DOHH2 (cell line): Measurements from ENCODE around the gene MAP4K3.

Experiments used
- H3F3A ChIP-seq: fragments of 200-600 bp; sonication (generic), shearing (Covaris generic); 2 replicates; pipeline ENCODE4 v1.6.0; 2016; ENCODE audit warnings: antibody characterized with exemption, mild to moderate bottlenecking; ENCODE audit not compliant: control insufficient read depth, insufficient read depth
- H3K27ac ChIP-seq: fragments of 200-600 bp; sonication (generic); 2 replicates; pipeline ENCODE4 v1.5.1; 2014; ENCODE audit warnings: low read depth, mild to moderate bottlenecking, low read length, moderate library complexity
- H3K27me3 ChIP-seq: fragments of 200-600 bp; sonication (generic); 2 replicates; pipeline ENCODE4 v1.6.1; 2014; ENCODE audit warnings: mild to moderate bottlenecking, low read length, mixed read lengths; ENCODE audit not compliant: control insufficient read depth
- H3K36me3 ChIP-seq: fragments of 200-600 bp; sonication (generic); 2 replicates; pipeline ENCODE4 v1.6.1; 2014; ENCODE audit warnings: mild to moderate bottlenecking, low read length, moderate library complexity, mixed read lengths; ENCODE audit not compliant: control insufficient read depth
- H3K4me1 ChIP-seq: fragments of 200-600 bp; sonication (generic); 2 replicates; pipeline ENCODE4 v1.6.1; 2014; ENCODE audit warnings: mild to moderate bottlenecking, low read length, mixed read lengths; ENCODE audit not compliant: control insufficient read depth
- H3K4me2 ChIP-seq: fragments of 200-600 bp; sonication (generic); 2 replicates; pipeline ENCODE4 v1.6.0; 2014; ENCODE audit warnings: mild to moderate bottlenecking, low read length, moderate library complexity
- H3K4me3 ChIP-seq: fragments of 200-600 bp; sonication (generic); 2 replicates; pipeline ENCODE4 v1.5.1; 2014; ENCODE audit warnings: mild to moderate bottlenecking, low read length, mixed read lengths
- H3K79me2 ChIP-seq: fragments of 200-600 bp; sonication (generic); 2 replicates; pipeline ENCODE4 v1.6.1; 2014; ENCODE audit warnings: mild to moderate bottlenecking, low read length, mixed read lengths; ENCODE audit not compliant: control insufficient read depth
- H3K9me2 ChIP-seq: fragments of 200-600 bp; sonication (generic); replicated peaks from 2 replicates; pipeline ENCODE4 v1.6.1; 2014; ENCODE audit warnings: mild to moderate bottlenecking, low read length, mixed read lengths; ENCODE audit not compliant: control insufficient read depth
- H3K9me3 ChIP-seq: fragments of 200-600 bp; sonication (generic); 2 replicates; pipeline ENCODE4 v1.6.1; 2014; ENCODE audit warnings: antibody characterized with exemption, low read length, mixed read lengths; ENCODE audit not compliant: control insufficient read depth, insufficient read depth
- H4K20me1 ChIP-seq: fragments of 200-600 bp; sonication (generic); 2 replicates; pipeline ENCODE4 v1.6.0; 2014; ENCODE audit warnings: low read depth, mild to moderate bottlenecking, antibody characterized with exemption, low read length, moderate library complexity; ENCODE audit not compliant: control insufficient read depth, insufficient read depth
- EZH2phosphoT487 ChIP-seq: fragments of 200-600 bp; sonication (generic); IDR thresholded peaks from 2 replicates; pipeline ENCODE4 v1.6.1; 2017; ENCODE audit warnings: borderline replicate concordance, mild to moderate bottlenecking, antibody characterized with exemption, low read length, moderate library complexity, mixed read lengths
- TF ChIP-seq, protein P1 (sequence below): fragments of 200-600 bp; sonication (generic); IDR thresholded peaks from one replicate; pipeline ENCODE4 v1.5.1; 2014; ENCODE audit warnings: antibody characterized with exemption, mild to moderate bottlenecking, low read depth, low read length; ENCODE audit not compliant: poor library complexity, severe bottlenecking

The MAP4K3 gene

DNA sequence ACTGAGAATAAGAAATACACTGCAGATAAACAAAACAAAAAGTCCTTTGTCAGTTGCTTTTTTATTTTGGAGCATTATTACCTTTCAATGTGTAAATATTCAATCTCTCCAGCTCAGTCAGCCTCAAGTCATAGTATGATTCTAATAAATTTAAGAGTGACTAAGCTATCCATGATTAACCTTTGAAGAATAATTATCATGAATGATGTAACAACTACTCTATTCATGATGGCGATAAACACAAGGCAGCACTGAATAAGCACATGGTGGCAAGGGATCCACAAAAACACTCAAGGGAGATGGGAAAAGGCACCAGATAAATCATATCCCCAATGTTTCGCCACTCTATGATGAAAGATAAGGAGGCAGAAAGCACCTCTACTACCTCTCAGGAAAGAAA, 67.0 kb downstream of the MAP4K3 start:
- Histone ChIP-seq H4K20me1 (no peaks in the 10 kb centered on the region), H3K9me2 (no peaks in the 10 kb centered on the region), H3K36me3 (no peaks in the 10 kb centered on the region), H3K79me2 (no peaks in the 10 kb centered on the region), H3K27ac (no peak overlapping the region), H3K4me2 (no peak overlapping the region), H3F3A (no peaks in the 10 kb centered on the region), H3K9me3 (no peaks in the 10 kb centered on the region), H3K27me3 (no peaks in the 10 kb centered on the region), H3K4me1 (no peaks in the 10 kb centered on the region), H3K4me3 (no peak overlapping the region)
- TF ChIP-seq, protein P1, sequence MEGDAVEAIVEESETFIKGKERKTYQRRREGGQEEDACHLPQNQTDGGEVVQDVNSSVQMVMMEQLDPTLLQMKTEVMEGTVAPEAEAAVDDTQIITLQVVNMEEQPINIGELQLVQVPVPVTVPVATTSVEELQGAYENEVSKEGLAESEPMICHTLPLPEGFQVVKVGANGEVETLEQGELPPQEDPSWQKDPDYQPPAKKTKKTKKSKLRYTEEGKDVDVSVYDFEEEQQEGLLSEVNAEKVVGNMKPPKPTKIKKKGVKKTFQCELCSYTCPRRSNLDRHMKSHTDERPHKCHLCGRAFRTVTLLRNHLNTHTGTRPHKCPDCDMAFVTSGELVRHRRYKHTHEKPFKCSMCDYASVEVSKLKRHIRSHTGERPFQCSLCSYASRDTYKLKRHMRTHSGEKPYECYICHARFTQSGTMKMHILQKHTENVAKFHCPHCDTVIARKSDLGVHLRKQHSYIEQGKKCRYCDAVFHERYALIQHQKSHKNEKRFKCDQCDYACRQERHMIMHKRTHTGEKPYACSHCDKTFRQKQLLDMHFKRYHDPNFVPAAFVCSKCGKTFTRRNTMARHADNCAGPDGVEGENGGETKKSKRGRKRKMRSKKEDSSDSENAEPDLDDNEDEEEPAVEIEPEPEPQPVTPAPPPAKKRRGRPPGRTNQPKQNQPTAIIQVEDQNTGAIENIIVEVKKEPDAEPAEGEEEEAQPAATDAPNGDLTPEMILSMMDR: no peak
- no peak for TF ChIP-seq EZH2phosphoT487

DNA sequence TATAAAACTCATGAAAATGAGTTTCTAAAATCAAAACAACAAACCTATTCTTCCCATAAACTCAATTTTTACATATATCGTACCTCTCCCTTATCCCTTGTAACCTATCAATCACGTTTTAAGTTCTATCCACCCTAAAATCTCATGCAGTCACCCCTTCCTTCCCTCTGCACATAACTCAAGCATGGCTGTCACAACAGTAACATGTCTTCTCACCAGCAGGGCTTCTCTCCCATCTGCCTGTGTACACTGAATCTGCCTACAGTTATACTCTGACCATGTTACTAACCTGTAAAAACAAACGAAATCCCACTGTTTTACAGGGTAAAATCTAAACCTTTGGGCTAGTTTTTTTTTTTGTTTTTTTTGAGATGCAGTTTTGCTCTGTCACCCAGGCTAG, 68.2 kb downstream of the MAP4K3 start:
- H3K9me3 ChIP-seq: no peaks in the 10 kb centered on the region
- H4K20me1 ChIP-seq: no peaks in the 10 kb centered on the region
- H3F3A ChIP-seq: no peaks in the 10 kb centered on the region
- no peaks in the 10 kb centered on the region for H3K36me3 ChIP-seq
- H3K79me2 ChIP-seq: no peaks in the 10 kb centered on the region
- H3K4me2 ChIP-seq: no peak overlapping the region
- H3K27me3 ChIP-seq: no peaks in the 10 kb centered on the region
- H3K4me3 ChIP-seq: no peak overlapping the region
- H3K27ac ChIP-seq: no peak overlapping the region
- no peaks in the 10 kb centered on the region for H3K9me2 ChIP-seq
- TF ChIP-seq, protein P1: no peak
- TF ChIP-seq EZH2phosphoT487: no peak
- no peaks in the 10 kb centered on the region for H3K4me1 ChIP-seq

DNA sequence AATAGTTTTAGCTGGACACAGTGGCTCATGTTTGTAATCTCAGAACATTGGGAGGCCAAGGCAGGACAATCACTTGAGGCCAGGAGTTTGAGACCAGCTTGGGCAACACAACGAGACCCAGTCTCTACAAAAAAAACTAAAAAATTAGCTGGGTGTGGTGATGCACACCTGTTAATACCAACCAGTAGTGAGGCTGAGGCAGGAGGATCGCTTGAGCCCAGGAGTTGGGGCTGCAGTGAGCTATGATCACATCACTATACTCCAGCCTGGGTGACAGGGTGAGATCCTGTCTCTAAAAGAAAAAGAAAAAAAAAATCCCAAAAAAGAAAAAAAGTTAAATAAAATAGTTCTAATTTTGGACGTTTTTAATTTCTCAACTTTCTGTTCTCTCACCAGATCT, 68.7 kb downstream of the MAP4K3 start:
- Histone ChIP-seq H3K4me2 (no peak overlapping the region), H3F3A (no peaks in the 10 kb centered on the region), H3K27ac (no peak overlapping the region), H3K27me3 (no peaks in the 10 kb centered on the region), H3K9me3 (no peaks in the 10 kb centered on the region), H3K36me3 (no peaks in the 10 kb centered on the region), H4K20me1 (no peaks in the 10 kb centered on the region), H3K4me1 (no peaks in the 10 kb centered on the region), H3K4me3 (no peak overlapping the region), H3K9me2 (no peaks in the 10 kb centered on the region), H3K79me2 (no peaks in the 10 kb centered on the region)
- no peak for TF ChIP-seq EZH2phosphoT487
- TF ChIP-seq, protein P1: no peak

DNA sequence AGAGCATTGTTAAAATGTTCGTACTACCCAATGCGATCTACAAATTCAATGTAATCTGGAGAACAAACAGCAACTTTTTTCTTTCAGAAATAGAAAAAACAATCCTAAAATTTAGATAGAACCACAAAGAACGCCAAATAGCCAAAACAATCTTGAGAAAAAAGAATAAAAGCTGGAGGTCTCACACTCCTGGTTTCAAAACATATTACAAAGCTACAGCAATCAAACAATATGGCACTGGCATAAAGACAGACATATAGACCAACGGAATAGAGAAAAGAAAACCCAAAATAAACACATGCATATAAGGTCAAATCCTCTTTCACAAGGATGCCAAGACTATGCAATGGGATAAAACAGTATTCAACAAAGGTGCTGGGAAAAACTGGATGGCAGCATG, 74.5 kb downstream of the MAP4K3 start:
- Histone ChIP-seq H3K27me3 (no peaks in the 10 kb centered on the region), H3K4me2 (no peak overlapping the region), H3K4me3 (no peak overlapping the region), H3F3A (no peaks in the 10 kb centered on the region), H4K20me1 (no peaks in the 10 kb centered on the region), H3K36me3 (no peaks in the 10 kb centered on the region), H3K9me3 (peaks cover 28% of the 10 kb centered on the region), H3K4me1 (no peaks in the 10 kb centered on the region), H3K27ac (no peak overlapping the region), H3K9me2 (no peaks in the 10 kb centered on the region), H3K79me2 (no peaks in the 10 kb centered on the region)
- TF ChIP-seq, protein P1: no peak
- no peak for TF ChIP-seq EZH2phosphoT487
